HG02759 (cell line): ENCODE results near the gene SLITRK6.
"Not testable (repeated sequence)": the region's sequence is repeated elsewhere in the genome, so short reads cannot be mapped to it uniquely, and the experiment has no call there.

ENCODE experiments used
- ATAC-seq: cut with Tn5 transposase; IDR thresholded peaks from one replicate; pipeline ENCODE4 v1.9.1; 2021; ENCODE audit warnings: mild to moderate bottlenecking, moderate library complexity; ENCODE audit not compliant: unreplicated experiment

The SLITRK6 gene, protein sequence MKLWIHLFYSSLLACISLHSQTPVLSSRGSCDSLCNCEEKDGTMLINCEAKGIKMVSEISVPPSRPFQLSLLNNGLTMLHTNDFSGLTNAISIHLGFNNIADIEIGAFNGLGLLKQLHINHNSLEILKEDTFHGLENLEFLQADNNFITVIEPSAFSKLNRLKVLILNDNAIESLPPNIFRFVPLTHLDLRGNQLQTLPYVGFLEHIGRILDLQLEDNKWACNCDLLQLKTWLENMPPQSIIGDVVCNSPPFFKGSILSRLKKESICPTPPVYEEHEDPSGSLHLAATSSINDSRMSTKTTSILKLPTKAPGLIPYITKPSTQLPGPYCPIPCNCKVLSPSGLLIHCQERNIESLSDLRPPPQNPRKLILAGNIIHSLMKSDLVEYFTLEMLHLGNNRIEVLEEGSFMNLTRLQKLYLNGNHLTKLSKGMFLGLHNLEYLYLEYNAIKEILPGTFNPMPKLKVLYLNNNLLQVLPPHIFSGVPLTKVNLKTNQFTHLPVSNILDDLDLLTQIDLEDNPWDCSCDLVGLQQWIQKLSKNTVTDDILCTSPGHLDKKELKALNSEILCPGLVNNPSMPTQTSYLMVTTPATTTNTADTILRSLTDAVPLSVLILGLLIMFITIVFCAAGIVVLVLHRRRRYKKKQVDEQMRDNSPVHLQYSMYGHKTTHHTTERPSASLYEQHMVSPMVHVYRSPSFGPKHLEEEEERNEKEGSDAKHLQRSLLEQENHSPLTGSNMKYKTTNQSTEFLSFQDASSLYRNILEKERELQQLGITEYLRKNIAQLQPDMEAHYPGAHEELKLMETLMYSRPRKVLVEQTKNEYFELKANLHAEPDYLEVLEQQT

GRCh38 chr13:85799097-85799582 lies at the start of gene SLITRK6:
Gene SLITRK6 (minus strand): TSS chr13:85799419. CDS start chr13:85796508, 2,911 bp downstream.
- ATAC-seq, result no peak

DNA sequence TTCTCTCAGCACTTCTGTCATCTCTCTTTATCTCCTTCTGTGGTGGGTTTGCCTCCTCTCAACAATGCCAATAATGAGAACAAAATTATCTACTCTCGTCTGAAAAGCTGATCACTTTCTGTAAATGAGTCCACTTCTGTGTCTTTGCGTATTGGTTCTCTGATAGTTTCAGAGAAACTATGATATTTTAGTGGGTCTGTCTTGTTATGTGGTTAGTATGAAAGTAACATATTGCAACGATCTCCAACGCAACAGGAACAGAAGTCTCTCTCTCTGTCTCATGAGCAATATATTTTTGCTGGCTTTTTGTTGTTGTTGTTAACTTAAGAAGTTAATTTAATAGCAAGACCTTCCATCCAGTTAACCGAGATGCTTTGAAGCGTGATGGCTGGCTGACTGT lies 47.8 kb upstream of the SLITRK6 start:
- ATAC-seq, result no peak

DNA sequence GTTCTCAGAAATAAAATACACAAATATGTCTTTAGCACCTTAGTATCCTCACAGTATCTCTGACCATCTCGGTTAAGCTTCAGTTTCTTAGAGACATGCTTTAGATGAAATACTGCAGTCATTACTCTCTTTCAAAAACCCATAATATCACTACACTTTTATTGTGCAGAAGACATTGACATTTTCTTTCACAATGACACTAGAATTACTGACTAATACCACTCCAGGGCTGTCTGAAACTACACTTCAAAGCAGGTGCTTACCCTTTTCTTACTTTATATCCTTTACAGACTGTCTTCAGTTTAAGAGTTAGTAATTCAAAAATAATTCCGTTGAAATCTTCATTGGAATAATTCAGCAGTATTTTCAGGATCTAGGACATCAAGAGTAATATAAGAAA lies 42.2 kb upstream of the SLITRK6 start:
- no peak for ATAC-seq

GRCh38 chr13:85833921-85834320 lies 34.7 kb upstream of the SLITRK6 start:
- no peak for ATAC-seq

DNA sequence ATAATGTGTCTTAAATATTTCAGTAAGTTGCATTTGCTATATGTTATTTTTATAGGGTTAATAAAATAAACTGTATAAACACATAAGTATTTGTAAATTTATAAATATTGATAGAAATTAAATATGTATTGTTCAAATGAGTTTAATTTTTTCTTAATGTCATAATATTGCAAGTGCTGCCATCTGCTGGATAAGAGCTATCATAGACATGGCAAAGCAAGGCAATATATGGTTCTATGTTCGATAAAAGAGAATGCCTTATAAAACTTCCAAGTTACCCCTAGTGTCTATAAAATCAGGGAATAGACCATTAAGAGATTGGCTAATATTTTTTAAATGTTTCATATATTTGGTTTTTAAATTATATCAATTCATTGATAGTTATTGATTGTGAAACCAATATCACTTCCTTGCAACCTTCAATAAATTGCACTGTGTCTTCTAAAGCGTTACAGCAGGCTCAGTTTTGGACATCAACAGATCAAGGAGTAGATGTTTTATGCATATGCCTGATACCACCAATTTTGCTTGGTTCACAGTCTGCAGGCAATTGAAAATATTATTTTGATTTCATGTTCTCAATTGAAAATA lies 29.0 kb upstream of the SLITRK6 start:
- ATAC-seq, result no peak

DNA sequence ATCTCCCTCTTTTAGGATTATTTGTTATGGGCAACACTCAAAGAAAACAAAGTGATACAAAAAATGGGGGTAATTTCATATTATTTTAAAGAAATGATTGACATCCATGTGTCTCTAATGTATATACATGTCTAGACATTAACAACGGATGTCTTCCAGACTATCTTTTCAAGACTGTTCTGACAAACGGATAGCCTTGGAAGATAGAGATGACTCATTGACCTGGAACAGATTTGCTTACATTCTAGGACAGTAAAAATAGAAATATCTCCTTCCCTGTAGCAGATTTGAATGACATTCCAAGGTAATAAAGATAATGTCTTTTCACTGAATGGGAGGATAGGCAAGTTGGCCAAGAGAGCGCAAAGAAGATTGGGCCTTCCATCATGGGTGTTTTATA lies 26.2 kb upstream of the SLITRK6 start:
- ATAC-seq, result no peak

- no peak for ATAC-seq
These were observed 24.6 kb upstream of the SLITRK6 start for GRCh38 chr13:85823832-85824231.

DNA sequence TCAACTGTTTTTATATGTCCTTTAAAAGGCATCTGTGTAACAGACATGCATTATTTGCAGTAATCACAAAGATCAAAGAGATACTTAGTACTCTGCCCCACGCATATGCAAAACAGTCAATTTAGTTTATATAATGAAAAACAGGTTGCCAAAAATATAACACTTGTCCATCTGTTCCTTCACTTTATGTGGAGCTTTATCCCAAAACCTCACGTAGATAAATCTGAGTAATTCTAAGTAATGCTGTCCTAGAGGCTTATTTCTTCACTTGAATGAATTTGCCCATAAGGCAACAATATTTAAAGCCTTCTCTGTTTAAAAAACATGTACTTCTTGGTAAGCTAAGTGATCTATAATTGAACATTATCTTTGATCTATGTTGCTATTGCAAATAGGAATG lies 20.3 kb upstream of the SLITRK6 start:
- no peak for ATAC-seq

DNA sequence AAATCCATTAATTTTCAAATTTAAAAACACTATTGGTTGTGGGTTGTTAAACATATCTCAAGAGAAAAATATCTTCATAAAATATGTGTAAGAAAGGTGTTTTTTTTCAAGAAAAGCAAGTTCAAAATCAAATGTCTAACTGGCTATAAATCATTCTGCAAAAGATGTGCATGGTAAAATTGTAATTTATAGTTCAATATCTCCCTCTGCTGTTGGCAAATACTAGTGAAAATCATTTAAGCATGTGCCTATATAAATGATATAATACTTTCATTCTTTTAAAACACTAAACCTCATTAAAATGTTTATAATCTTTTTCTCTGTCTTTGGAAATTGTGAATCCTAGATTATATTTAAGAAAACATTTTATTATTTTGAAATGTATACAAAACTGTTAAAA lies 17.2 kb upstream of the SLITRK6 start:
- no peak for ATAC-seq

DNA sequence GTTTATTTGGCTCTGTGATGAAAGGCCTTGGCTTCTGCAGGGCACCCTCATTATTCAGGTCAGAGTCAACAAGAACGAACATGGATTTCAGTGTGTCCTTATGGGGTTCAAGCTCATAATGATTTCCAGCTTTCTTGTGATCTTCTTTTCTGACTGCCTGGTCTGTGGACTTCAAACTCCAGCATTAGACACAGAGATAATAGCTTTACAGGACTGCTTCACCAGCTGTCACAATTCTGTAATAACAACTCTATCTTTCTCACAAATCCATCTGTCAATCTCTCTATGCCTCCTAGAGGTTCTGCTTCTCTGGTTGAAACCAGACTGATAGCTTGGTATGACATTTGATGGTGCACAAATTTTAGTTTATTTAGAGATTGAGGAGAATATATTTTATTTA lies 13.1 kb upstream of the SLITRK6 start:
- no peak for ATAC-seq

DNA sequence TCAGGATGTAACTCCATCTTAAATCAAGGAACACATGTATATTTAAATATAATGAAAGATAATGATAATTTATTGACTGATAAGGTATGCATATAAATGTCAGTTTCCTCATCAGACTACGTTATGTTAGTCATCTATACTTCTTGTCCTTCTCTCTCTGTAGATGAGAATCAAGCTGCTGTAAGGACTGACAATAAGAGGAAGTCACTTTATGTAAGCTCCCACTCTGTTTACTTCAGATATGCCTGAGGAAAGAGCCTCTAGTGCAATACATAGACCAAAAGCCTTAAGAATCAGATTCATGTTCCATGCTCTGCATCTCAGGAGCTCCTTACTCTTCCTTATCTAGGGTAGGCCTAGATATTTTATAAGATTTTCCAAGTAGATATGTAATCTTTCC lies 9.6 kb upstream of the SLITRK6 start:
- ATAC-seq, result no peak

- peak; percentile 90 for ATAC-seq
These were observed 7.4 kb upstream of the SLITRK6 start for GRCh38 chr13:85806553-85807175.

- ATAC-seq, result no peak
These were observed 663 bp downstream of the SLITRK6 start for GRCh38 chr13:85798556-85798955.

GRCh38 chr13:85797311-85797710 lies 1.9 kb downstream of the SLITRK6 start:
- no peak for ATAC-seq

- ATAC-seq, result no peak
These were observed 14.0 kb downstream of the SLITRK6 start for GRCh38 chr13:85785205-85785604.

DNA sequence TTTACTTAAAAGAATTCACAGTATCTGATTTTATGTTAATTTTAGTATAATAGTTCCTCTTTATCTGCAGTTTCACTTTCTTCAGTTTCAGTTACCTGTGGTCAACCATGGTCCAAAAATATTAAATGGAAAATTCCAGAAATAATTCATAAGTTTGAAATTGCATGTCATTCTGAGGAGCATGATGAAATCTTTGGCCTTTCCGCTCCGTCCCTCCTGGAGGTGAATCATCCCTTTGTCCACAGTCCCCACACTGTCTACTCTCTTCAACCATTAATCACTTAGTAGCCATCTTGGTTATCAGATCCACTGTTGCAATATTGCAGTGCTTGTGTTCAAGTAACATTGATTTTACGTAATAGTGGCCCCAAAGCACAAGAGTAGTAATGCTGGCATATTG lies 26.9 kb downstream of the SLITRK6 start:
- ATAC-seq, result no peak

DNA sequence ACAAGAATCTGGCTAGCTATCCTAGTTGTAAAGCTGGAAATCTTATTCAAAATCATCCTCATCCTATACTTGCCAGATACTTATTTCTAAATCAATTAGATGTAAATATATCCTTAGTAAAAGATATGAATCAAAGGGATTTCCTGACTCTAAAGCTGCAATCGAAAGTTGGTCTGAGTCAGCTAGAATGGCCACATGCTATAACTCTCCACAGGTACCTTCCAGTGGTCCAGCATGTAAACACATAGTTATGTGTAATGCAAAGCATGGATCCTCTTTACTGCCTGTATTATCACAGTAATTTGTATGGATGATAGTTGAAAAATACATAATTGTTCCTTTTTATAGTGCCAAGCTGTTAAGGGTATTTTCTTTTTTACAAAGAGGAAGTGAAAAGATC lies 27.4 kb downstream of the SLITRK6 start:
- no peak for ATAC-seq

GRCh38 chr13:85768946-85769345 lies 30.3 kb downstream of the SLITRK6 start:
- no peak for ATAC-seq

- ATAC-seq, result no peak
These were observed 44.1 kb downstream of the SLITRK6 start for GRCh38 chr13:85755123-85755522.

- ATAC-seq, result not testable (repeated sequence)
These were observed 55.9 kb downstream of the SLITRK6 start for GRCh38 chr13:85743201-85743770.
